CD4-positive, alpha-beta T cell treated with Interleukin-4 for 4 hours (primary cell): ENCODE data around the gene HPD.
A peak's percentile ranks its signal among the peaks of the same experiment; 100 is the strongest.

Experiments used
- DNase-seq: peaks from one replicate; pipeline ENCODE4 v3.0.0-alpha.2; 2020

The HPD gene

GRCh38 chr12:121810234-121810817 is 48.3 kb downstream of the HPD start:
- no peak for DNase-seq

GRCh38 chr12:121809712-121810116 is 48.9 kb downstream of the HPD start:
- no peak for DNase-seq

GRCh38 chr12:121808623-121809022 is 50.0 kb downstream of the HPD start:
- no peak for DNase-seq

GRCh38 chr12:121807642-121808347 is 50.9 kb downstream of the HPD start:
- DNase-seq: no peak

- no peak for DNase-seq
Measured at GRCh38 chr12:121806546-121807423, 51.9 kb downstream of the HPD start.

- DNase-seq: no peak
Measured at GRCh38 chr12:121806009-121806545, 52.6 kb downstream of the HPD start.

GRCh38 chr12:121805171-121806008 is 53.3 kb downstream of the HPD start:
- DNase-seq: no peak

GRCh38 chr12:121804417-121805111 is 54.1 kb downstream of the HPD start:
- peak; percentile 69 for DNase-seq

GRCh38 chr12:121803861-121804416 is 54.7 kb downstream of the HPD start, which contains the start of gene SETD1B:
TSS of gene SETD1B (plus strand) at chr12:121804009. CDS start at chr12:121804738, 729 bp downstream.
- DNase-seq: no peak

GRCh38 chr12:121802843-121803698 is 55.6 kb downstream of the HPD start:
- peak; percentile 96 for DNase-seq

GRCh38 chr12:121802485-121802842 is 56.2 kb downstream of the HPD start:
- DNase-seq: no peak

- DNase-seq: peak; percentile 77
Measured at GRCh38 chr12:121801595-121802484, 56.8 kb downstream of the HPD start.

GRCh38 chr12:121800694-121801594 is 57.7 kb downstream of the HPD start:
- DNase-seq: peak; percentile 72

GRCh38 chr12:121799842-121800693 is 58.6 kb downstream of the HPD start:
- peak; percentile 80 for DNase-seq

GRCh38 chr12:121799156-121799841 is 59.4 kb downstream of the HPD start:
- peak; percentile 75 for DNase-seq

- DNase-seq: no peak
Measured at GRCh38 chr12:121798787-121799155, 59.9 kb downstream of the HPD start.
